SJSA1 (cell line): ENCODE results near the gene CYP11A1. TPM values are rescaled to one million over a fixed set of nuclear protein-coding genes. Genes with fewer than 3 reads are reported as not detected.
A peak's percentile ranks its signal among the peaks of the same experiment; 100 is the strongest.

Source experiments
- DNase-seq, 2 experiments: peaks; one replicate each; pipeline ENCODE4 v3.0.0-alpha.2; 2015 to 2020; ENCODE audit warnings: low spot score in 2 of 2, low read depth in 1 of 2
- H3K27ac ChIP-seq: fragments of 250-450 bp; sonication (Bioruptor Pico); 2 replicates; pipeline ENCODE4 v1.5.1; 2020; ENCODE audit warnings: mild to moderate bottlenecking, moderate library complexity
- H3K27me3 ChIP-seq: fragments of 250-450 bp; sonication (Bioruptor Pico); replicated peaks from 2 replicates; pipeline ENCODE4 v1.5.1; 2020; ENCODE audit warnings: mild to moderate bottlenecking, moderate library complexity
- H3K36me3 ChIP-seq: fragments of 250-450 bp; sonication (Bioruptor Pico); 2 replicates; pipeline ENCODE4 v1.5.1; 2020; ENCODE audit warnings: mild to moderate bottlenecking
- H3K4me1 ChIP-seq: fragments of 250-450 bp; sonication (Bioruptor Pico); replicated peaks from 2 replicates; pipeline ENCODE4 v1.6.1; 2021; ENCODE audit warnings: mild to moderate bottlenecking
- H3K4me3 ChIP-seq: fragments of 250-450 bp; sonication (Bioruptor Pico); 2 replicates; pipeline ENCODE4 v1.5.1; 2020; ENCODE audit warnings: mild to moderate bottlenecking
- H3K9me3 ChIP-seq: fragments of 250-450 bp; sonication (Bioruptor Pico); replicated peaks from 2 replicates; pipeline ENCODE4 v1.5.1; 2020; ENCODE audit warnings: mild to moderate bottlenecking
- total RNA-seq: library from RNA; depleted of rRNA; stranded (reverse); fragments of >200 nt; shearing (Covaris generic); gene quantifications from 2 replicates; pipeline ENCODE4 v1.2.3, GENCODE V29; 2014

CYP11A1 gene
- total RNA-seq, 1 experiment from 2014 or later, result 1.3 TPM

DNA sequence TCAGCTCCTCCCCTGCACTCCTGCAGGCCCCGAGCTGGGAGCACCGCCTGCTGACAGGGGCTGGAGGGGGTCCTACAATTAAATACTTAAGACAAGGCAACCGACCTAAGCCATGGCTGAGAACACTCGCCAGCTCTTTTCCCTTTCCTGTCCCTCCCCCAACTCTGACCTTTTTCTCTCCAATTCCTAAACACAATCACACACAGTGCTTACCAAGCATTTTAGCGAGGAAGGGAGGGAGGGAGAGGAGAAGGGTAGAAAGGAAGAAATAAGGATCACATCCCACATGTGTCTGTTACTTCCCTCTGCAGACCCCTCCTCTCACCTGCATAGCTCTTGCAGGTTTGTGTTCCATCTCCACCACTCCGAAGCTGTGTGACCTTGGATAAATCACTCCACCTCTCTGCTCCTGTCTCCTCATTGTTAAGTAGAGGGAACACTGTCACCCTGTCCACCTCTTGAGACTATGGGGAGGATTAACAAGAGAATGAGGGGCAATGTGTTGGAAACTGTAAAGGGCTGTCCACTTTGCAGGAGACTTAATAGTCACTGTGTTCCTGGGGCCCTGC lies 63.6 kb downstream of the CYP11A1 start:
- no peak for DNase-seq
- Histone ChIP-seq H3K36me3 (no peaks in the 10 kb centered on the region), H3K4me1 (no peaks in the 10 kb centered on the region), H3K4me3 (no peak overlapping the region), H3K9me3 (no peaks in the 10 kb centered on the region), H3K27me3 (peaks cover 41% of the 10 kb centered on the region), H3K27ac (no peak overlapping the region)

DNA sequence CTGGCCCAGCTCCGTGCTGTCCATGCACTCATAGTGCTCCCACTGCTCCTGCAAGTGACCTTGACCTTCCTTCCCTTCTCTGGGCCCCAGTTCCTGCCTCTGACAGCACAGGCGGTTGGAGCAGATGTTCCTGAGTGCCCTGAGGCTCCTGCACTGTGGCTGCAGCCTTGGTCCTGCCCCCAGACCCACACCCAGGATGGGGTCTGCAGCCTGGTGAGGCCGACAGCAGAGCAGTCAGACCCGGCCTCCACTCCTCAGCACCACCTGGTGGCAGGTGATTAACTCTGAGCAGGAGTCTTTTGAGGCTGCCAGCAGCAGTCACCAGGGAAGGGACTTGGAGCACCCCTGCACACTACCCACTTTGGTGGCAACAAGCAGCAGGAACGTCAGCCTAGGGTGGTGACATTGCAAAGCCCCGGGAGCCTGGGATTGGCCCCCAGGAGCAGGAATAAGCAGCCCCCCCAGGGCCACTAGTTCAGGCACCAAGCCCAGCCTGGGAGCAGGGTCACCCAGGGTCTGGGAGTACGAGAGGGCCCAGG lies 64.6 kb downstream of the CYP11A1 start:
- no peaks in the 10 kb centered on the region for H3K36me3 ChIP-seq
- H3K27ac ChIP-seq, result no peak overlapping the region
- no peak overlapping the region for H3K4me3 ChIP-seq
- no peaks in the 10 kb centered on the region for H3K4me1 ChIP-seq
- H3K27me3 ChIP-seq, result peaks cover 43% of the 10 kb centered on the region
- no peaks in the 10 kb centered on the region for H3K9me3 ChIP-seq
- DNase-seq, result peak in 1 of 2 experiments; percentile 26

DNA sequence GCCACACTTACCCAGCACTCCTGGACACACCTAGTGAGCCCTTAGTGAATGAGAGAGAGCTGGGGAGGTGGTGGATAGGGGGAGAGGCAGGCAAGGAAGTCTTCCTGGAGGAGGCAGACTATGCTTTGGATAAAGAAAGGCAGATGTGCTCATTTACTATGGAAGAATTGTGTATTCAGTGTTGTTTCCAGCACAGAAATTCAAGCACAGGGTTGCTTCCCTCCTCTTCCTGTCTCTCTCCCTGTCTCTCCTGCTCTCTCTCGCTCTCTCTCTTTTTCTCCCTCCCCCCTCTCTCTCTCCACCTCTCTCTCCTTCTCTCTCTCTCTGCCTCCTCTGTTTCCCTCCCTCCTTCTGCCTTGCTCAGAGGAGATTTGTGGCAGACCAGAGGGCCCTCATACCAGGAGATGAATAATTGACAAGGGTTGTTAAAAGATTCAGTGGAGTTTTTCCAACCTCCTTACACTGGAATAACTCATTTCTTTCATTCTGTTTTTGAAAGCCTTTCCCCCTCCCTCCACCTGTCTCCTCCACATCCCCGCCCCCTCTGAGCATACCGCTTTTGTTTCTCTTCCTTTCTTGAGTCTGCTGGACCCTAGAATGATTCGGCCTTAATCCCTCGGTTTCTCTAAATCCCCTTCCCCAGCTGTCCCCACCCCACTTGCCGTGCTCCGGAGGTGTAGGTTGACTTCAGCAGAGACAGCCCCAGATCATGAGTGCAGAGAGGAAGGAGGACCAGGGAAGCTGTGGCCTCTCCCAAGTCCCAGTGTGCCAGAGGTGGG lies 65.7 kb downstream of the CYP11A1 start:
- DNase-seq, result no peak
- Histone ChIP-seq H3K4me1 (no peaks in the 10 kb centered on the region), H3K4me3 (no peak overlapping the region), H3K27ac (no peak overlapping the region), H3K27me3 (peaks cover 45% of the 10 kb centered on the region), H3K36me3 (no peaks in the 10 kb centered on the region), H3K9me3 (no peaks in the 10 kb centered on the region)

DNA sequence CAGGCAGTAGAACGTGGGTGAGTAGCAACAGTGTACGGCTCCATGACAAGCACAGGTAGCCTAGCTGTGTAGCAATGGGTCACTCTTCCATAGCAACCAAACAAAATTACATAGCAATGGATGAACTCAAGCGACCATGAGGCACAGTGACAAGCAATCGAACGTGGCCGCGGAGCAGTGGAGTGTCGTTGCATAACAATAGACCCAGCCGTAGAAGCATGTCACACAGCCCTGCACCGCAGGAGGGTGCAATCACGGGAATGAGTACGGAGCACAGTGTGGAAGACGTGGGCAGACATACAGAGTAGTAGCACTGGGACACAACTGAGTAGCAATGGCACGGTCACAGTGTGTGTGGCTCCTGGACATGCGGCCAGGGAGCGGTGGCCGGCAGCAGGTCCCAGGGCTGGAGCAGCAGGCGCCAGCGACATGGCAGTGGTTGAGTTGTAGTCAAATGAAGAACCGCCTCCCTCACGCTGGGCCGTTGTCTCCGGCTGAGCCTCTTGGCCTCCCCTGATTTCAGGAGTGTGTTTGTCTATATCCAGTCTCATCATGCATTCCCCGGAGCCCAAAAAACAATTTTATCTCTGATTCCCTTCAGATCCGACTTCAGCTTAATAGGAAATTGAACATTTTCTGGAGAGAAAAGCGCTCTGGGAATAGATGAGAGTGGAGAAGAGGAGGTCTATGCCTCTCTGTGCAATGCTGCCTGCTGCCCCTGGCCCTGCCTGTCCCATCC lies 67.2 kb downstream of the CYP11A1 start:
- Histone ChIP-seq H3K36me3 (no peaks in the 10 kb centered on the region), H3K9me3 (no peaks in the 10 kb centered on the region), H3K27ac (no peak overlapping the region), H3K27me3 (peaks cover 45% of the 10 kb centered on the region), H3K4me1 (no peaks in the 10 kb centered on the region), H3K4me3 (no peak overlapping the region)
- no peak for DNase-seq

DNA sequence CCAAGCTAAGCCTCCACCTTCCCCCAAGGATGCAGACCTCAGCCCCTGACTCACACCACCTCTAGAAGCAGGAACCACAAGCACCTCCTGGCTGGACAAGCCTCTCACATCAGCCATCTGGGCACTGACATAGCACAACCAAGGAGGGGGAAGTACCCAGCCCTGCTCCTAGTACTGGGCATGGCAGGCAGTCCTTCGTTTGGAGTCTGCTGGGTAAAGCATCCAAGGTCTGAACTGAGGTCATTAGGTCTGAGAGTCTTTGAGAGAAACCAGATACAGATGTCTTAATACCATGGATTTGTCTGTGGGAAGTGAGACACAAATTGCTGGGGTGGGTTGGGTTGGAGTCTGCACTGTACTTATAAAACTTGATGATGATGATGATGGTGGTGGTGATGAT lies 69.6 kb downstream of the CYP11A1 start:
- H3K9me3 ChIP-seq, result no peaks in the 10 kb centered on the region
- no peak overlapping the region for H3K4me3 ChIP-seq
- DNase-seq, result no peak
- peaks cover 50% of the 10 kb centered on the region for H3K27me3 ChIP-seq
- H3K4me1 ChIP-seq, result no peaks in the 10 kb centered on the region
- no peaks in the 10 kb centered on the region for H3K36me3 ChIP-seq
- H3K27ac ChIP-seq, result no peak overlapping the region

DNA sequence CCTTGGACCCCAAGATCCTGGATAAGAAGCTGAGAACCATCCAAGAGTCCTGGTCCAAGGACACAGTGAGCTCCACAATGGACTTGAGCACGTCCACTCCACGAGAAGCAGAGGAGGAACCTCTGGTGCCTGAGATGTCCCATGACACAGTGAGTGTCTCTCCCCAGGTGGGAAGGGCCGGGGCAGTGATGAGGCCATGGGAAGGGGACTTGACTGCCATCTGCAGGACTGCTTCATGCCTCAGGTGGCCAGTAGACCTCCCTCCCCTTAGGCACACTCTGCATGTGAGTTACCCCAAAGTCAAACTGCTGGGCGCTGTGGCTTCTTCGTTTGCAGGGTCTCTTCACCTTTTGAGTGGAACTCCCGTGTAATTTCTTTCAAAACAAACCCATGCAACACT lies 71.6 kb downstream of the CYP11A1 start:
- Histone ChIP-seq H3K4me3 (no peak overlapping the region), H3K27me3 (peaks cover 32% of the 10 kb centered on the region), H3K4me1 (no peaks in the 10 kb centered on the region), H3K9me3 (no peaks in the 10 kb centered on the region), H3K36me3 (no peaks in the 10 kb centered on the region), H3K27ac (no peak overlapping the region)
- no peak for DNase-seq

- Histone ChIP-seq H3K9me3 (no peaks in the 10 kb centered on the region), H3K27me3 (peaks cover 19% of the 10 kb centered on the region), H3K27ac (no peak overlapping the region), H3K36me3 (no peaks in the 10 kb centered on the region), H3K4me3 (no peak overlapping the region), H3K4me1 (no peaks in the 10 kb centered on the region)
- DNase-seq, result no peak
Observed at GRCh38 chr15:74294010-74294409, 73.4 kb downstream of the CYP11A1 start.

DNA sequence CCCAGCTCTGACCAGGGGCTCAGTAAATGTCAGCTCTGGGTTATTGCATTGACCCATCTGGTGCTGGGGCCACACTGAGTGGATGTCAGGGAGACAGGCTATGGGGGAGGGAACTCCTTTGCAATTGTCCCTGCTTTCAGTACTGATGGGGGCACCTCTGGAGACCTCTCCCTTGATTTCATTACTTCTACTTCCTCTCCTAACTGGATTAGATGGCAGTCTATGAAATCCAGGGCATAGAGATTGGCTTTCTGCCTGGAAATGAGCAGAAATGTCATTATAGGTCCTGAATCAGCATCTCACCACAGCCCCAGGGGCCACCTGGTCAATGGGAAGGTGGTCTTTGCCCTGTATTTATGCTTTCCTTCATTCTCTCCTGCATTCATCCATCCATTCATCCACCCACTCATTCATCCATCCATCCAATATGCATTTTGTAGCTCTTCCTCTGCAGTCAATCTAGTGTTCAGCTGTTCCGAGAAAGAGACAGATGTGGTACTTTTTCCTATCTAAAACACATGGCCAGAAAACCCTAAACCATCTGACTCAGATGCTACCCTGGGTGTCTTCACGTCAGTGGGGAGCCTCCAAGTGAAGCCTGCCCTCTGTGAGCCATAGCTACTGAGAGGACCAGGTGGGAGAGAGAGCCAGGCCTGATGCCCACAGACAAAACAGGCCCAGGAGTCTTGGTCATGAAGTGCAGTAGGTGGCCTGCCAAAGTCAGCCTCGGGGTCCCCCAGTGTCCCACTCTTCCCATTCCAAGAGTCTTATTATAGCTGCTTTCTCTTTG lies 74.2 kb downstream of the CYP11A1 start:
- Histone ChIP-seq H3K9me3 (no peaks in the 10 kb centered on the region), H3K27ac (no peak overlapping the region), H3K36me3 (no peaks in the 10 kb centered on the region), H3K27me3 (peaks cover 15% of the 10 kb centered on the region), H3K4me3 (no peak overlapping the region), H3K4me1 (no peaks in the 10 kb centered on the region)
- no peak for DNase-seq

DNA sequence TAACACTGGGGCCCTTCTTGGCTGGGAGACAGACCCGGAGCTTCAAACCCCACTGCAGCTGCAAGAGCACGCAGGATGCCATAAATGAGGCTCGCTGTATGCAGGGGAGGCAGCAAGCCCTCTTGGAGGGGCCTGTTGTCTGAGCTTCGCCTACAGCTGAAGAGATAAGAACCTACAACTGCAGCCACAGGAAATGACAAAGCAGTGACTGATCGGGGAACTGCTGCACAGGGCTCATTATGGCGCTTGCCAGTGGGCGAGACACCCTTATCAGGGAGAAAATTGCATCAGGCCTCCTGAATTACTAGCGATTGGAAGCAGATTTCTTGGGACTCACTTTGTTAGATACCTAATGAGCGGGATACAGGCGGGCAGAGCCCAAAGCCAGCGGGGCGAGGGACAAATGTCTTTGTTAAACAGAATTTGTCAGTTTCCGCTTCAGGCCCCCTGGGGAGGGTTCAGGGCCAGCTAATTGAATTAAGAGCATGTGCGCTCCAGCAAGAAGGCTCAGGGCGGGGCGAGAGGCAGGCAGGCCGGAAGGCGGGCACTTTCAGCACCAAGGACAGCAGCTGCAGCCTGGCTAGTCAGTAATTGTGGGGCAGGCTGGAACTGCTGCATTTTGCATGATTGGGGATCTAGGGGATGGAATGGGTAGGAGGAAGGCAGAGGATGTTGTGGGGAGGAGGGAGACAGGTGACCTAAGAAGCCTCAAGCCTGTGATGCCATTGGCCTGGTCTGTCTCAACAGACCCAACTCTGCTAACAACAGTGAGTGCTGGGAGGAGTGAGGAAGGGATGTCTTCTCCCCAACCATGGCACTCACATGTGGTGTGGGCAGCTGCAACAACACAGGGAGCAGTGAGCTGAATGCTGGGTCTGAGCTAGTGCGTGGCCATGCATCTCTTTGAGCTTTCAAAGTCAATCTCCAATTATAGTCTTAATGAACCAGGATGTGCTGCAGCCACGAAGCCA lies 76.1 kb downstream of the CYP11A1 start:
- H3K4me1 ChIP-seq, result no peaks in the 10 kb centered on the region
- no peaks in the 10 kb centered on the region for H3K9me3 ChIP-seq
- H3K36me3 ChIP-seq, result no peaks in the 10 kb centered on the region
- H3K4me3 ChIP-seq, result no peak overlapping the region
- no peak overlapping the region for H3K27ac ChIP-seq
- peak; percentile 60 to 74 for DNase-seq
- peaks cover 6% of the 10 kb centered on the region; the same call in 1 of the 2 replicates for H3K27me3 ChIP-seq

DNA sequence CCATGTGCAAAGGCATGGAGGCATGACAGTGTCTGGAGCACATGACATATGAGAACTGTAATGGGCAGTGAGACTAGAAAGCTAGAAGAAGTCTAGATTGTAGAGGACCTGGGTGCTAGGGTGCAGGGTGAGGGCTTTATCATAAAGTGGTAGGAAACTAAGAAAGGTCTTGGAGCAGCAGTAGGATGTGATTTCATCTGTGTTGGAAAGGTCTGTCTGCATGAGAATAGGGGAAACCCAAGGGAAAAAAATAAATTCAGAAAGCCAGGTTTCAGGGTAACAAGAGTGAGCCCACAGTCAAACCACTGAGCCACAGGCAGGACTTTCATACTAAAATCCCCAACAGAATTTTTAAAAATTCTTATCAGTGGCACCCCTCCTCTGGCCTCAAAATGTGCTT lies 76.8 kb downstream of the CYP11A1 start:
- DNase-seq, result no peak
- H3K9me3 ChIP-seq, result no peaks in the 10 kb centered on the region
- no peak overlapping the region for H3K4me3 ChIP-seq
- no peaks in the 10 kb centered on the region for H3K4me1 ChIP-seq
- H3K27me3 ChIP-seq, result peaks cover 14% of the 10 kb centered on the region
- H3K27ac ChIP-seq, result no peak overlapping the region
- no peaks in the 10 kb centered on the region for H3K36me3 ChIP-seq

DNA sequence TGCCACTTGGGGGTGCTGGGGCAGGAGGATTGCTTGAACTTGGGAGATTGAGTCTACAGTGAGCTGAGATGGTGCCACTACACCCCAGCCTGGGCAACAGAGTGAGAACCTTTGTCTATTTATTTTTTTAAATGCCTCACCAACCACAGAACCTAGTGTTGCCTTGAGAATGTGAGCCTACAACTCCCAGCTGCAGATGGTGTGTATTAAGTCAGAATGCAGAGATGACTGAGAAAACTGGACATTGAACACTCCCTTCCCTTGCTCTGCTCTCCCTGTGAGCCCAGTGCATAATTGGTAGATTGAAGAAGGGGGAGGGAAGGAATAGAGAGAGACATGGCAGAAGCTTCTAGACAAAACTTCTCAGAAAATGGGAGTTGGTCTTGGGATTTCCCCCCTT lies 77.8 kb downstream of the CYP11A1 start:
- H3K27me3 ChIP-seq, result peaks cover 23% of the 10 kb centered on the region
- no peak overlapping the region for H3K4me3 ChIP-seq
- DNase-seq, result no peak
- no peaks in the 10 kb centered on the region for H3K4me1 ChIP-seq
- H3K36me3 ChIP-seq, result no peaks in the 10 kb centered on the region
- no peak overlapping the region for H3K27ac ChIP-seq
- H3K9me3 ChIP-seq, result no peaks in the 10 kb centered on the region
